Chondrocyte (in vitro differentiated cells): ENCODE results near the gene TMEM212. TPM values are rescaled to one million over a fixed set of nuclear protein-coding genes. Genes with fewer than 3 reads are reported as not detected.
A peak's percentile ranks its signal among the peaks of the same experiment; 100 is the strongest.

Experiments
- DNase-seq: peaks from one replicate; pipeline ENCODE4 v3.0.0; 2021; ENCODE audit warnings: mixed read lengths, low spot score
- H3K27ac Mint-ChIP-seq: one replicate; pipeline ENCODE4 v1.8.0; 2021; ENCODE audit warnings: mild to moderate bottlenecking, moderate library complexity, mixed read lengths; ENCODE audit not compliant: unreplicated experiment
- H3K27me3 Mint-ChIP-seq: 2 replicates; pipeline ENCODE4 v1.8.0; 2021; ENCODE audit warnings: low read depth, mixed read lengths
- H3K36me3 Mint-ChIP-seq: 2 replicates; pipeline ENCODE4 v1.8.0; 2021; ENCODE audit warnings: low read depth, mixed read lengths
- H3K4me1 Mint-ChIP-seq: 2 replicates; pipeline ENCODE4 v1.8.0; 2021; ENCODE audit warnings: low read depth, mild to moderate bottlenecking, mixed read lengths
- H3K4me3 Mint-ChIP-seq: one replicate; pipeline ENCODE4 v1.8.0; 2021; ENCODE audit warnings: mild to moderate bottlenecking, moderate library complexity, mixed read lengths; ENCODE audit not compliant: unreplicated experiment
- H3K9me3 Mint-ChIP-seq: 2 replicates; pipeline ENCODE4 v1.8.0; 2021; ENCODE audit warnings: low read depth, mixed read lengths
- total RNA-seq: library from RNA; stranded (reverse); gene quantifications from 3 replicates; pipeline ENCODE4 v1.2.1, GENCODE V29; 2021
- TF ChIP-seq, protein P1 (sequence below): fragments of 200-600 bp; sonication (generic); IDR thresholded peaks from 2 replicates; pipeline ENCODE4 v1.5.0; 2021; ENCODE audit warnings: antibody characterized with exemption, mild to moderate bottlenecking, moderate library complexity

Gene TMEM212
- total RNA-seq, 1 donor from 2014 or later = not detected

DNA sequence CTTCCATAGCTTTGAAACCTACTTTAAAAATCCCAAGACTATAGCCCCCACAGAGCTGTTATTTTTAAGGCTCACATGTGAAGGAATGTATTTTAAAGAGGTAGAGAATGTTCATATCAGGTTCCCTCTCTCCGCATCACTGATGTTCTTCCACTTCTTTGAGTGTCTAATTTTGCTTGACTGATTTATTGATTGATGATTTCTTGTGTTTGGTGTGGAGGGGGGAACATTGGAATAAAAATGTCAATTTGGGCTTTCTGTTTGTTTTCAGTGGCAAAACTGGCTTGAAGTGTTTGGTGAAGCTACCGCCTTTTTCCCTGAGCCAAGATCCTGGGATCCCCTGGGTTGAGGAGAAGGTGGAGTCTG, 2.7 kb upstream of the TMEM212 start:
- DNase-seq = no peak
- Mint-ChIP-seq H3K4me1 (peaks cover 56% of the 10 kb centered on the region), H3K4me3 (no peak overlapping the region), H3K36me3 (no peaks in the 10 kb centered on the region), H3K27me3 (no peaks in the 10 kb centered on the region), H3K9me3 (no peaks in the 10 kb centered on the region), H3K27ac (peak overlapping the region; percentile 66)
- TF ChIP-seq, protein P1, sequence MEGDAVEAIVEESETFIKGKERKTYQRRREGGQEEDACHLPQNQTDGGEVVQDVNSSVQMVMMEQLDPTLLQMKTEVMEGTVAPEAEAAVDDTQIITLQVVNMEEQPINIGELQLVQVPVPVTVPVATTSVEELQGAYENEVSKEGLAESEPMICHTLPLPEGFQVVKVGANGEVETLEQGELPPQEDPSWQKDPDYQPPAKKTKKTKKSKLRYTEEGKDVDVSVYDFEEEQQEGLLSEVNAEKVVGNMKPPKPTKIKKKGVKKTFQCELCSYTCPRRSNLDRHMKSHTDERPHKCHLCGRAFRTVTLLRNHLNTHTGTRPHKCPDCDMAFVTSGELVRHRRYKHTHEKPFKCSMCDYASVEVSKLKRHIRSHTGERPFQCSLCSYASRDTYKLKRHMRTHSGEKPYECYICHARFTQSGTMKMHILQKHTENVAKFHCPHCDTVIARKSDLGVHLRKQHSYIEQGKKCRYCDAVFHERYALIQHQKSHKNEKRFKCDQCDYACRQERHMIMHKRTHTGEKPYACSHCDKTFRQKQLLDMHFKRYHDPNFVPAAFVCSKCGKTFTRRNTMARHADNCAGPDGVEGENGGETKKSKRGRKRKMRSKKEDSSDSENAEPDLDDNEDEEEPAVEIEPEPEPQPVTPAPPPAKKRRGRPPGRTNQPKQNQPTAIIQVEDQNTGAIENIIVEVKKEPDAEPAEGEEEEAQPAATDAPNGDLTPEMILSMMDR = no peak

DNA sequence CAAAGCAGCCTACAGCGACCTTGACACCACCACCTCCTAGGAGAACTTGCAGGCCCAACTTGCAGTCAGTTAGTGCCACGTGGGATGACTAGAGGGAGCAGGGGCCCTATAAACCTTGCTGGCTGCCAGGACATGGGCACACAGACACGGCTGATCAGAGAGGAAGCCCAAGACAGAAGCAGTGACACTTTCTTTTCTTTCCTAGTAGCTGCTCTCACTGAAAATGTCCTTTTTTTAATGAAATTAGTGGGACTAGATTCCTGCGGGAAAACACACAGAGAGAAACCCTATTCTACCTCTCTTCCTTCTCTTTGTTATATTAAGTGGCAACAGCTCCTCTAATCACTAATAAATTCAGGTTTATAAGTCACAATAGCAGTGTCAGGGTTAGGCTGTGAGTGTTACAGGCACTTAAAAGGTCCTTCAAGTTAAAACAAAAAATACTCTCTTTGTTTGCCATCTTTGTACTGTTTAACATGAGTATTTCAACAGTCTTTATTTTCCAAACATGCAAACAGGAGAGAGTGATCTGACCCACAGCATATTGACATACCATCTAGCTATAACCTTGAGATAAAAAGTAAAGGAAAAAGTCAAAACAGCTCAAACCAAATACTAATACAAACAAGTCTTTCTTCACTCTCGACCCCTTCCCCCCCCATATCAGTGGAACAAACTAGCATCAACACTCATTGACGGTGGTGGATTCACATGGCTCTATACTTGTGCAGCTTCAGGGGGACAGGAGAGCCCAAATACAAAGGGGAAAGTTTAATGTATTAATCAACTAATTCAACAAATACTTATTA, 2.1 kb upstream of the TMEM212 start:
- H3K27ac Mint-ChIP-seq = peak overlapping the region; percentile 66
- H3K27me3 Mint-ChIP-seq = no peaks in the 10 kb centered on the region
- no peaks in the 10 kb centered on the region for H3K36me3 Mint-ChIP-seq
- peaks cover 62% of the 10 kb centered on the region for H3K4me1 Mint-ChIP-seq
- TF ChIP-seq, protein P1 = no peak
- no peak overlapping the region for H3K4me3 Mint-ChIP-seq
- H3K9me3 Mint-ChIP-seq = no peaks in the 10 kb centered on the region
- no peak for DNase-seq

DNA sequence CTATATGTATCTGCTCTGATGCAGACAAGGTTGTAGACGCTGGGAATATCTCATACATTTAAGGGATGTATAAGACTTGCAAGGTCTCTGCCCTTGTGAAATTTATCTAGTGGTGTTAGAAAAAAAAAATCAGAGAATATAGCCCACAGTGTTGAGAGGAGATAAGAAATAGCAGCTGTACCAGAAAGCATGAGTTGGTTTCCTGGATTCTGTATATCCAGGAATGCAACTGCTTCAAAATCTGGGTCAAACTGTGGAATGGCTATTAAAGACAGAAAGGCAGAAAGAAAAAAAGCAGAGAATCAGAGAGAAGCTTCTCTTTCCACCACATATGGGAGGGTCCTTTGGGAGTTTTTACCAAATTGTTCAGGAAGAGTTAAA, 1.5 kb upstream of the TMEM212 start:
- H3K4me3 Mint-ChIP-seq = no peak overlapping the region
- H3K4me1 Mint-ChIP-seq = peaks cover 68% of the 10 kb centered on the region
- DNase-seq = no peak
- peak overlapping the region; percentile 1 for H3K27ac Mint-ChIP-seq
- TF ChIP-seq, protein P1 = no peak
- no peaks in the 10 kb centered on the region for H3K9me3 Mint-ChIP-seq
- no peaks in the 10 kb centered on the region for H3K27me3 Mint-ChIP-seq
- no peaks in the 10 kb centered on the region for H3K36me3 Mint-ChIP-seq

DNA sequence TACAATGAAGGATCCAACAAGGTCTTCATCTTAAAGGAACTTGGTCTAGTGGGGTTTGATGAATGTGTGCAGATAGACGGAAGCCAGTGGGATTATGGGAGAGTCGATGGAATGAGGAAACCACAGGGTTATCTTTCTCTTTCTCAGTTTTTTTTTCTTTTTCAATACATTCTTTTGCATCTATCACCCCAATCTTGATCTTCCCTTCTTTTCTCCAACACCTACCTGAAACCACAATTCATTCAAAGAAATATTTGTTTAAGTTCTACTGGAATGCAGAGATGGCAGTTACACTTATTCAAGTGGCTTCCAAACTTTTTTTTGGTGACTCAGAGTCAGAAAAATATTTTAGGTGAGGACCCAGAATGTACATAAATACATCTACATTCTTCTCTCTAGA, 1.7 kb downstream of the TMEM212 start:
- Mint-ChIP-seq H3K27ac (peak overlapping the region; percentile 71), H3K36me3 (no peaks in the 10 kb centered on the region)

DNA sequence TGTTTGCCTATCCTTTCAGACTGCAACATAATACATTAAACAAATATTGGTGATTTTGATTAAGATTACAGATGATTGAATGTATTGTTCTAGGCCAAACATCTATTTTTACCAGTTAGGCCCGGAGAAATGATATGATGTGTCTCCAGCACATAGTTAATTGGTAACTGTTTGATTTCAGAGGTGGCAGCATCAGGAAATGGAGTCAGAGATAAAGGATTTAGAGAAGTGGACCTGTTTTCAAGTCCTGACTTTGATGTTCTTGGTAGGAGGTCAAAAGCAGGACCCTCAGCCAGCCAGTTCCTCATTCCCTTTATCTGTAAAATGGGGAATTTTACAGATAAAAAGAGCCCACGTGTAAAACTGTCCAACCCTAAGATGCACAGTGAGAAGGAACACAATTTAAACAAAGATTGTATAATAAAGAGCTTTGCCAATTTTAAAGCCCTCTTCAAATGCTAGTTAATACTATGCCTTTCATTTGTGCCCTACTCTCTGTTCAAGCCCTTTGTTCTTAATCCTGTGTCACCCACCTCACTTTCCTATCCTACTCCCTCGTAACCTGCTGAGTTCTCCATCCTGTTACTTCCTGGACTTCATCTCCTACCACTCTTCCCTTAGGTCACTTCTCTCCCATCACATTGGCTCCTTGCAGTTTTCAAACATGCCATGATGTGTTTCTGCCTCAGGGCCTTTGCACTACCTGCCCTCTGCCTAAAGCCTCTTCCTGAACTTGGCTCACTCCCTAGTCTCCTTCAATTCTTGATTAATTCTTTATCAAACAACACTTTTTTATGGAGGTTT, 2.5 kb downstream of the TMEM212 start:
- Mint-ChIP-seq H3K36me3 (no peaks in the 10 kb centered on the region), H3K27ac (peak overlapping the region; percentile 8), H3K4me3 (no peak overlapping the region), H3K4me1 (peaks cover 69% of the 10 kb centered on the region), H3K9me3 (no peaks in the 10 kb centered on the region), H3K27me3 (no peaks in the 10 kb centered on the region)
- no peak for DNase-seq
- TF ChIP-seq, protein P1 = no peak

More for the DNA sequence above, 1.7 kb downstream of the TMEM212 start:
- H3K9me3 Mint-ChIP-seq = no peaks in the 10 kb centered on the region
- no peak overlapping the region for H3K4me3 Mint-ChIP-seq
- H3K27me3 Mint-ChIP-seq = no peaks in the 10 kb centered on the region
- TF ChIP-seq, protein P1 = no peak
- no peak for DNase-seq
- peaks cover 68% of the 10 kb centered on the region for H3K4me1 Mint-ChIP-seq
